Spleen (tissue), 7 donors: ENCODE data around the gene KBTBD8.

Source experiments
- POLR2A ChIP-seq, 3 donors: fragments of 450-650 bp; IDR thresholded peaks; one replicate each; pipeline ENCODE4 v1.5.1; 2017; ENCODE audit warnings: antibody characterized with exemption in 3 of 3, mild to moderate bottlenecking in 1 of 3
- TF ChIP-seq, protein P1 (sequence below), 11 experiments: fragments of 200-600 bp in 7 of 11; fragments of 450-650 bp in 4 of 11; sonication (generic) in 4 of 11; IDR thresholded peaks in 8 of 11; conservative IDR thresholded peaks in 3 of 11; 1 replicate in 7 of 11; 2 replicates in 4 of 11; pipeline versions ENCODE4 v1.4.0 to v1.8.0; 2016 to 2021; ENCODE audit warnings: antibody characterized with exemption in 11 of 11, inconsistent platforms in 4 of 11, mild to moderate bottlenecking in 1 of 11
- donor health status: DM: no; HTN: no; CAD: no; lungs with moderate emphysema.
- donor health status: DM: no; HTN: no; CAD: no.
- donor health status: DM: no; HTN: no; CAD: no.

DNA sequence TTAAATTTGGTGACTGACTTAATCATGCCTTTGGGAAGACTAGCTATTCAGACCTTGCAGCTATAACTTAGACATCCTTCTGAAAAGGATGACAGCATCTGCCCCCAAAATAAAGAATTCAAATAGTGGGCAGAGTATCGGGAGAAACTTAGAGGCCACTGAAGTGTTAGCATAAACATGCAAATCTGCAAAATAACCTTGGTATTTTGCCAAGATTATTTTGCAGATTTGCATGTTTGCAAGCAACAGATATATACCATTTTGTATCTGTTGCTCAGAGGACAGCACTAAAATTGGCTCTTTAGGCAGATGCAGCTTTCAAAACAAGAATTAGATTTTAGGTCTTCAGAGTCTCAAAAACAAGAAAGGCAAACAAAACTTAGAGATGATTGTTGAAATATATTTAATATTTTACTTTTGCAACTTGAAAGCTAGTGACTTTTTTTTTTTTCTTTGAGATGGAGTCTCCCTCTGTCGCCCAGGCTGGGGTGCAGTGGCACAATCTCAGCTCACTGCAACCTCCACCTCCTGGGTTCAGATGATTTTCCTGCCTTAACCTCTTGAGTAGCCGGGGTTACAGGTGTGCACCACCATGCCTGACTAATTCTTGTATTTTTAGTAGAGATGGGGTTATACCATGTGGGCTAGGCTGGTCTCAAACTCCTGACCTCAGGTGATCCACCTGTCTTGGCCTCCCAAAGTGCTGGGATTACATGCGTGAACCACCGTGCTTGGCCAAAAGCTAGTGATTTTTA is 47.8 kb downstream of the KBTBD8 start:
- no peak for TF ChIP-seq POLR2A (IDR thresholded peaks at IDR 0.05)
- TF ChIP-seq, protein P1, sequence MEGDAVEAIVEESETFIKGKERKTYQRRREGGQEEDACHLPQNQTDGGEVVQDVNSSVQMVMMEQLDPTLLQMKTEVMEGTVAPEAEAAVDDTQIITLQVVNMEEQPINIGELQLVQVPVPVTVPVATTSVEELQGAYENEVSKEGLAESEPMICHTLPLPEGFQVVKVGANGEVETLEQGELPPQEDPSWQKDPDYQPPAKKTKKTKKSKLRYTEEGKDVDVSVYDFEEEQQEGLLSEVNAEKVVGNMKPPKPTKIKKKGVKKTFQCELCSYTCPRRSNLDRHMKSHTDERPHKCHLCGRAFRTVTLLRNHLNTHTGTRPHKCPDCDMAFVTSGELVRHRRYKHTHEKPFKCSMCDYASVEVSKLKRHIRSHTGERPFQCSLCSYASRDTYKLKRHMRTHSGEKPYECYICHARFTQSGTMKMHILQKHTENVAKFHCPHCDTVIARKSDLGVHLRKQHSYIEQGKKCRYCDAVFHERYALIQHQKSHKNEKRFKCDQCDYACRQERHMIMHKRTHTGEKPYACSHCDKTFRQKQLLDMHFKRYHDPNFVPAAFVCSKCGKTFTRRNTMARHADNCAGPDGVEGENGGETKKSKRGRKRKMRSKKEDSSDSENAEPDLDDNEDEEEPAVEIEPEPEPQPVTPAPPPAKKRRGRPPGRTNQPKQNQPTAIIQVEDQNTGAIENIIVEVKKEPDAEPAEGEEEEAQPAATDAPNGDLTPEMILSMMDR (IDR thresholded peaks at IDR 0.05 in 8 of 11, conservative IDR thresholded peaks at IDR 0.05 in 3 of 11), result no peak
